ENCODE results near the gene GPAT2.
"Not testable (repeated sequence)": the region's sequence is repeated elsewhere in the genome, so short reads cannot be mapped to it uniquely, and the experiment has no call there.

GPAT2 gene

GRCh38 chr2:96055830-96056229 lies 21.1 kb upstream of the GPAT2 start:
- H3K4me1 ChIP-seq; H3K9me3 ChIP-seq; in situ Hi-C loops (cut with MboI; ENCODE audit: low sequenced_read_pairs); DNase-seq (ENCODE audit: low spot score in 2 of 2); H3K4me3 ChIP-seq; H3K36me3 ChIP-seq (replicated peaks); H3K27me3 ChIP-seq (ENCODE audit: low read depth): not testable (repeated sequence)

- H3K4me3 ChIP-seq; in situ Hi-C loops (cut with MboI; ENCODE audit: low sequenced_read_pairs); H3K36me3 ChIP-seq (replicated peaks); H3K9me3 ChIP-seq; H3K4me1 ChIP-seq; DNase-seq (ENCODE audit: low spot score in 2 of 2); H3K27me3 ChIP-seq (ENCODE audit: low read depth): not testable (repeated sequence)
Observed at GRCh38 chr2:96054537-96054936, 19.8 kb upstream of the GPAT2 start.

- H3K4me1 ChIP-seq; in situ Hi-C loops (cut with MboI; ENCODE audit: low sequenced_read_pairs); H3K4me3 ChIP-seq; DNase-seq (ENCODE audit: low spot score in 2 of 2); H3K9me3 ChIP-seq; H3K36me3 ChIP-seq (replicated peaks); H3K27me3 ChIP-seq (ENCODE audit: low read depth): not testable (repeated sequence)
Observed at GRCh38 chr2:96053385-96053784, 18.7 kb upstream of the GPAT2 start.

GRCh38 chr2:96052632-96053031 lies 17.9 kb upstream of the GPAT2 start:
- DNase-seq (ENCODE audit: low spot score in 2 of 2); H3K4me1 ChIP-seq; H3K9me3 ChIP-seq; H3K36me3 ChIP-seq (replicated peaks); H3K27me3 ChIP-seq (ENCODE audit: low read depth); in situ Hi-C loops (cut with MboI; ENCODE audit: low sequenced_read_pairs); H3K4me3 ChIP-seq: not testable (repeated sequence)

- DNase-seq (ENCODE audit: low spot score in 2 of 2); H3K4me1 ChIP-seq; H3K9me3 ChIP-seq; H3K36me3 ChIP-seq (replicated peaks); in situ Hi-C loops (cut with MboI; ENCODE audit: low sequenced_read_pairs); H3K4me3 ChIP-seq; H3K27me3 ChIP-seq (ENCODE audit: low read depth): not testable (repeated sequence)
Observed at GRCh38 chr2:96049917-96050262, 15.2 kb upstream of the GPAT2 start.

GRCh38 chr2:96049049-96049916 lies 14.6 kb upstream of the GPAT2 start:
- peak in 1 of 2 experiments; percentile 31 for DNase-seq (ENCODE audit: low spot score in 2 of 2)
- H3K9me3 ChIP-seq; H3K36me3 ChIP-seq (replicated peaks); in situ Hi-C loops (cut with MboI; ENCODE audit: low sequenced_read_pairs); H3K4me1 ChIP-seq; H3K27me3 ChIP-seq (ENCODE audit: low read depth); H3K4me3 ChIP-seq: not testable (repeated sequence)

- DNase-seq (ENCODE audit: low spot score in 2 of 2); H3K27me3 ChIP-seq (ENCODE audit: low read depth); H3K9me3 ChIP-seq; H3K4me1 ChIP-seq; H3K4me3 ChIP-seq; in situ Hi-C loops (cut with MboI; ENCODE audit: low sequenced_read_pairs); H3K36me3 ChIP-seq (replicated peaks): not testable (repeated sequence)
Observed at GRCh38 chr2:96035554-96035953, 838 bp upstream of the GPAT2 start.

- H3K4me3 ChIP-seq; H3K27me3 ChIP-seq (ENCODE audit: low read depth); H3K4me1 ChIP-seq; H3K9me3 ChIP-seq; H3K36me3 ChIP-seq (replicated peaks); in situ Hi-C loops (cut with MboI; ENCODE audit: low sequenced_read_pairs); DNase-seq (ENCODE audit: low spot score in 2 of 2): not testable (repeated sequence)
Observed at GRCh38 chr2:96033997-96034396, 719 bp downstream of the GPAT2 start.

- H3K4me3 ChIP-seq; H3K27me3 ChIP-seq (ENCODE audit: low read depth); DNase-seq (ENCODE audit: low spot score in 2 of 2); H3K4me1 ChIP-seq; in situ Hi-C loops (cut with MboI; ENCODE audit: low sequenced_read_pairs); H3K36me3 ChIP-seq (replicated peaks); H3K9me3 ChIP-seq: not testable (repeated sequence)
Observed at GRCh38 chr2:96027725-96028325, 6.9 kb downstream of the GPAT2 start.

- H3K36me3 ChIP-seq (replicated peaks); in situ Hi-C loops (cut with MboI; ENCODE audit: low sequenced_read_pairs); H3K4me3 ChIP-seq; H3K4me1 ChIP-seq; H3K9me3 ChIP-seq; DNase-seq (ENCODE audit: low spot score in 2 of 2); H3K27me3 ChIP-seq (ENCODE audit: low read depth): not testable (repeated sequence)
Observed at GRCh38 chr2:96025755-96026154, 9.0 kb downstream of the GPAT2 start.

- H3K36me3 ChIP-seq (replicated peaks): no peaks in the 10 kb centered on the region
- DNase-seq (ENCODE audit: low spot score in 2 of 2): no peak
- no peaks in the 10 kb centered on the region for H3K27me3 ChIP-seq (ENCODE audit: low read depth)
- no peak overlapping the region for H3K4me3 ChIP-seq
- in situ Hi-C loops (cut with MboI; ENCODE audit: low sequenced_read_pairs): no loop called here
- no peaks in the 10 kb centered on the region for H3K9me3 ChIP-seq
- H3K4me1 ChIP-seq: no peaks in the 10 kb centered on the region
Observed at GRCh38 chr2:96025194-96025492, 9.6 kb downstream of the GPAT2 start.

GRCh38 chr2:96024336-96025193 lies 10.2 kb downstream of the GPAT2 start:
- DNase-seq (ENCODE audit: low spot score in 2 of 2): no peak
- in situ Hi-C loops (cut with MboI; ENCODE audit: low sequenced_read_pairs): loop anchor here (25.0 kb wide), 2 partner anchors 88 to 488 kb away; partner anchors contain the start of genes ADRA2B and NEURL3
- Histone ChIP-seq H3K4me3 (no peak overlapping the region), H3K27me3 (ENCODE audit: low read depth) (no peaks in the 10 kb centered on the region), H3K36me3 (replicated peaks) (no peaks in the 10 kb centered on the region), H3K4me1 (no peaks in the 10 kb centered on the region), H3K9me3 (no peaks in the 10 kb centered on the region)

- H3K27me3 ChIP-seq (ENCODE audit: low read depth); H3K9me3 ChIP-seq; H3K4me3 ChIP-seq; H3K36me3 ChIP-seq (replicated peaks); DNase-seq (ENCODE audit: low spot score in 2 of 2); H3K4me1 ChIP-seq: not testable (repeated sequence)
- in situ Hi-C loops (cut with MboI; ENCODE audit: low sequenced_read_pairs): loop anchor here (25.0 kb wide), 2 partner anchors 89 to 489 kb away; partner anchors contain the start of genes ADRA2B and NEURL3
Observed at GRCh38 chr2:96023701-96024100, 11.0 kb downstream of the GPAT2 start.
